Cardiac muscle cell (in vitro differentiated cells and primary cell): ENCODE measurements around the gene PRND. TPM values are rescaled to one million over a fixed set of nuclear protein-coding genes. Genes with fewer than 3 reads are reported as not detected.
"Not testable (repeated sequence)": the region's sequence is repeated elsewhere in the genome, so short reads cannot be mapped to it uniquely, and the experiment has no call there.

Experiments used
- DNase-seq, 2 donors: peaks; one replicate each; pipeline versions ENCODE4 v3.0.0 to v3.0.0-alpha.2; 2010 to 2017; ENCODE audit warnings: low read depth in 1 of 2, low spot score in 1 of 2
- H3K27ac ChIP-seq: fragments of 200-600 bp; sonication (generic); 2 replicates; pipeline ENCODE4 v1.5.1; 2016
- H3K27me3 ChIP-seq: fragments of 200-600 bp; sonication (generic); 2 replicates; pipeline ENCODE4 v1.6.0; 2016; ENCODE audit warnings: control low read depth
- H3K36me3 ChIP-seq: fragments of 200-600 bp; sonication (generic); 2 replicates; pipeline ENCODE4 v1.5.1; 2016; ENCODE audit warnings: control low read depth
- H3K4me1 ChIP-seq: fragments of 200-600 bp; sonication (generic); 2 replicates; pipeline ENCODE4 v1.8.1; 2017; ENCODE audit warnings: low read depth, mild to moderate bottlenecking, mixed run types
- H3K4me3 ChIP-seq: fragments of 200-600 bp; sonication (generic); 2 replicates; pipeline ENCODE4 v1.5.1; 2016; ENCODE audit warnings: mild to moderate bottlenecking
- H3K9me3 ChIP-seq: fragments of 200-600 bp; sonication (generic); 2 replicates; pipeline ENCODE4 v1.5.1; 2017; ENCODE audit warnings: low read depth, mild to moderate bottlenecking, control low read depth
- polyA plus RNA-seq: library from polyadenylated mRNA; unstranded; fragments of >200 nt; fragmentation: Nextera tagmentation; extraction: Ambion mirVana; gene quantifications from 2 replicates; pipeline ENCODE4 v1.2.1, GENCODE V29; 2016
- total RNA-seq: library from RNA; depleted of rRNA; stranded (reverse); fragments of >200 nt; gene quantifications from 2 replicates; pipeline ENCODE4 v1.2.3, GENCODE V29; 2016
- TF ChIP-seq, protein P1 (sequence below): IDR thresholded peaks from 2 replicates; pipeline ENCODE4 v1.5.1; 2012; ENCODE audit warnings: low read depth, mild to moderate bottlenecking, low read length

PRND gene
- total and polyA plus RNA-seq, 2 experiments from 2014 or later: 0.39 TPM; not detected in 1

GRCh38 chr20:4697831-4698221 lies 23.9 kb upstream of the PRND start:
- no peak overlapping the region for H3K27ac ChIP-seq
- no peaks in the 10 kb centered on the region for H3K36me3 ChIP-seq
- H3K4me3 ChIP-seq: no peak overlapping the region
- no peaks in the 10 kb centered on the region for H3K9me3 ChIP-seq
- TF ChIP-seq, protein P1, sequence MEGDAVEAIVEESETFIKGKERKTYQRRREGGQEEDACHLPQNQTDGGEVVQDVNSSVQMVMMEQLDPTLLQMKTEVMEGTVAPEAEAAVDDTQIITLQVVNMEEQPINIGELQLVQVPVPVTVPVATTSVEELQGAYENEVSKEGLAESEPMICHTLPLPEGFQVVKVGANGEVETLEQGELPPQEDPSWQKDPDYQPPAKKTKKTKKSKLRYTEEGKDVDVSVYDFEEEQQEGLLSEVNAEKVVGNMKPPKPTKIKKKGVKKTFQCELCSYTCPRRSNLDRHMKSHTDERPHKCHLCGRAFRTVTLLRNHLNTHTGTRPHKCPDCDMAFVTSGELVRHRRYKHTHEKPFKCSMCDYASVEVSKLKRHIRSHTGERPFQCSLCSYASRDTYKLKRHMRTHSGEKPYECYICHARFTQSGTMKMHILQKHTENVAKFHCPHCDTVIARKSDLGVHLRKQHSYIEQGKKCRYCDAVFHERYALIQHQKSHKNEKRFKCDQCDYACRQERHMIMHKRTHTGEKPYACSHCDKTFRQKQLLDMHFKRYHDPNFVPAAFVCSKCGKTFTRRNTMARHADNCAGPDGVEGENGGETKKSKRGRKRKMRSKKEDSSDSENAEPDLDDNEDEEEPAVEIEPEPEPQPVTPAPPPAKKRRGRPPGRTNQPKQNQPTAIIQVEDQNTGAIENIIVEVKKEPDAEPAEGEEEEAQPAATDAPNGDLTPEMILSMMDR: no peak
- H3K27me3 ChIP-seq: no peaks in the 10 kb centered on the region
- DNase-seq: no peak
- H3K4me1 ChIP-seq: no peaks in the 10 kb centered on the region

DNA sequence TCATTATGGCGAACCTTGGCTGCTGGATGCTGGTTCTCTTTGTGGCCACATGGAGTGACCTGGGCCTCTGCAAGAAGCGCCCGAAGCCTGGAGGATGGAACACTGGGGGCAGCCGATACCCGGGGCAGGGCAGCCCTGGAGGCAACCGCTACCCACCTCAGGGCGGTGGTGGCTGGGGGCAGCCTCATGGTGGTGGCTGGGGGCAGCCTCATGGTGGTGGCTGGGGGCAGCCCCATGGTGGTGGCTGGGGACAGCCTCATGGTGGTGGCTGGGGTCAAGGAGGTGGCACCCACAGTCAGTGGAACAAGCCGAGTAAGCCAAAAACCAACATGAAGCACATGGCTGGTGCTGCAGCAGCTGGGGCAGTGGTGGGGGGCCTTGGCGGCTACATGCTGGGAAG lies 22.5 kb upstream of the PRND start:
- Histone ChIP-seq H3K4me3 (no peak overlapping the region), H3K27ac (no peak overlapping the region), H3K9me3 (no peaks in the 10 kb centered on the region), H3K4me1 (no peaks in the 10 kb centered on the region), H3K36me3 (no peaks in the 10 kb centered on the region), H3K27me3 (no peaks in the 10 kb centered on the region)
- TF ChIP-seq, protein P1: no peak
- no peak for DNase-seq

- Histone ChIP-seq H3K9me3 (no peaks in the 10 kb centered on the region), H3K27me3 (no peaks in the 10 kb centered on the region), H3K27ac (no peak overlapping the region), H3K4me3 (no peak overlapping the region), H3K4me1 (no peaks in the 10 kb centered on the region), H3K36me3 (no peaks in the 10 kb centered on the region)
- no peak for DNase-seq
- TF ChIP-seq, protein P1: no peak
These were observed 21.8 kb upstream of the PRND start for GRCh38 chr20:4699957-4700356.

GRCh38 chr20:4702562-4703280 lies 19.0 kb upstream of the PRND start:
- Histone ChIP-seq H3K4me1 (no peaks in the 10 kb centered on the region), H3K36me3 (no peaks in the 10 kb centered on the region), H3K27ac (no peak overlapping the region), H3K27me3 (no peaks in the 10 kb centered on the region), H3K4me3 (no peak overlapping the region), H3K9me3 (no peaks in the 10 kb centered on the region)
- no peak for DNase-seq
- TF ChIP-seq, protein P1: no peak

DNA sequence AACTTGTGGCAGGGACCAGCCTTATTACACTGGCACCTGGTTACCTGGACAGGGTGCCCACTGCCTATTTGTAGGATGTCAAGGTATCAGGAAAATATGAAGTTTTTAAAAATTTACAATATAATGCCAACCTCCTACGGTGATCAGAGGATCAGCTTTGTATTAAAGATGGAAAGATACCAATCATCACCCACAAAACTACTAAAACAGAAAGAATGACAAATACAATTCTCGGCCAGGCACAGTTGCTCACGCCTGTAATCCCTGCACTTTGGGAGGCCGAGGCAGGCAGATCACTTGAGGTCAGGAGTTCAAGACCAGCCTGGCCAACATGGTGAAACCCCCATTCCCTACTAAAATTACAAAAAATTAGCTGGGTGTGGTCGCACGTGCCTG lies 18.4 kb upstream of the PRND start:
- no peak overlapping the region for H3K27ac ChIP-seq
- no peak for DNase-seq

DNA sequence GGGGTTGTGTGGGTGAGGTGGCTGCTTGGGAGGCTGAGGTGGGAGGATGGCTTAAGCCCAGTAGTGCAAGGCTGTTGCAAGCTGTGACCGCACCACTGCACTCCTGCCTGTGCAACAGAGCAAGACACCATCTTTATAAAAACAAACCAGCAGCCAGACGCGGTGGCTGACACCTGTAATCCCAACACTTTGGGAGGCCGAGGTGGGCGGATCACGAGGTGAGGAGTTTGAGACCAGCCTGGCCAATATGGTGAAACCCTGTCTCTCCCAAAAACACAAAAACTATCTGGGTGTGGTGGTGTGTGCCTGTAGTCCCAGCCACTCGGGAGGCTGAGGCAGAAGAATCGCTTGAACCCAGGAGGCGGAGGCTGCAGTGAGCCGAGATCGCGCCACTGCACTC lies 14.8 kb upstream of the PRND start:
- not testable (repeated sequence) for H3K4me1 ChIP-seq, H3K36me3 ChIP-seq, H3K4me3 ChIP-seq, H3K27me3 ChIP-seq, H3K27ac ChIP-seq, DNase-seq, H3K9me3 ChIP-seq

More for the DNA sequence above, 18.4 kb upstream of the PRND start:
- Histone ChIP-seq H3K27me3 (no peaks in the 10 kb centered on the region), H3K36me3 (no peaks in the 10 kb centered on the region), H3K4me1 (no peaks in the 10 kb centered on the region), H3K4me3 (no peak overlapping the region), H3K9me3 (no peaks in the 10 kb centered on the region)
- TF ChIP-seq, protein P1: no peak
